ENCODE results near the gene ORC6.

The ORC6 gene

GRCh38 chr16:46701615-46702014 lies 12.2 kb downstream of the ORC6 start:
- no peak for DNase-seq (ENCODE audit: low spot score)

DNA sequence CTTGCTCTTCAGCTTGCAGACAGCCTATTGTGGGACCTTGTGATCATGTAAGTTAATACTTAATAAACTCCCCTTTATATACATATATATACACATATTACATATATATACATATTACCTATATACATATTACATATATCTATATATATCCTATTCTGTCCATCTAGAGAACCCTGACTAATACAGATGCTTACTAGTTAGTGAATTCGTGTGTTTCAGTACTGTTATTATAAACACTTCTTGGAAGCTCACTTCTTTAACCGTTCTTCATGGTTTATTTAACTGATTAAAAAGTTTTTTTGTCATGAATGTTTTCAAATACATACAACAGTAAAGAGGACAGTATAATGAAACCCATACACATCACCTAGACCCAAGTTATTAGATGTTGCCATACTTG lies 12.6 kb downstream of the ORC6 start:
- no peak for DNase-seq (ENCODE audit: low spot score)

DNA sequence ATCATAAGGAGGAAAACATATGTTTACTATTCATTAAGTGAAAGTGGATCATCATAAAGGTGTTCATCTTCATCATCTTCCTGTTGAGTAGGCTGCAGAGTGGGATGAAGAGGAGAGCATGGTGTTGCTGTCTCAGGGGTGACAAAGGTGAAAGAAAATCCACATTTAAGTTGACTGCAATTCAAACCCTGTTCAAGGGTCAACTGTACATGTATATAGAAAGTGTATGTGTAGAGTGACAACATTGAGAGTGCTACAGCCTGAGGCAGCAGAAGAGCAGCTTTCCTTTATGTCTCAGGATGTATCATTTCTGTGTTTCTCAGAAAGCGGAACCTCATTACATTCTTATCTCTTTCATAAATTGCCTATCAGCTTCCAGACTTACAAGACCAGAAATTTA lies 17.2 kb downstream of the ORC6 start:
- no peak for DNase-seq (ENCODE audit: low spot score)

- DNase-seq (ENCODE audit: low spot score), result no peak
These were observed 20.1 kb downstream of the ORC6 start for GRCh38 chr16:46709469-46710005.

GRCh38 chr16:46711106-46712058 lies 21.9 kb downstream of the ORC6 start:
- no peak for DNase-seq (ENCODE audit: low spot score)

GRCh38 chr16:46712911-46713310 lies 23.5 kb downstream of the ORC6 start:
- no peak for DNase-seq (ENCODE audit: low spot score)

DNA sequence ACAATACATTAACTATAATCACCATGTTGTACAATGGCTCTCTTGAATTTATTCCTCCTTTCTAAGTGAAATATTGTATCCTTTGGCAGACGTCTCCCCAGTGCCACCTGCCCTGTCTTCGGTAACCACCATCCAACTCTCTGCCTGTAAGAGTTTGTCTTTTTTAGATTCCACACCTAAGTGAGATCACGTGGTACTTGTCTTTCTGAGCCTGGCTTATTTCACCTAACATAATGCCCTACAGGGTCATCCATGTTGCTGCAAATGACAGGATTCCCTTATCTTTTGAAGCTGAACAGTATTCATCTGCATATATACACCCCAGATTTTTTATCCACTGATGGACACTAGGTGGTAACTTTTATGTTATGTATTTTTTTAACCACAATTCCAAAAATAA lies 24.2 kb downstream of the ORC6 start:
- no peak for DNase-seq (ENCODE audit: low spot score)

- no peak for DNase-seq (ENCODE audit: low spot score)
These were observed 25.5 kb downstream of the ORC6 start for GRCh38 chr16:46714797-46715591.

- DNase-seq (ENCODE audit: low spot score), result no peak
These were observed 26.4 kb downstream of the ORC6 start for GRCh38 chr16:46715769-46716305.

GRCh38 chr16:46717692-46718091 lies 28.2 kb downstream of the ORC6 start:
- DNase-seq (ENCODE audit: low spot score), result no peak

GRCh38 chr16:46718214-46718613 lies 28.8 kb downstream of the ORC6 start:
- DNase-seq (ENCODE audit: low spot score), result no peak

DNA sequence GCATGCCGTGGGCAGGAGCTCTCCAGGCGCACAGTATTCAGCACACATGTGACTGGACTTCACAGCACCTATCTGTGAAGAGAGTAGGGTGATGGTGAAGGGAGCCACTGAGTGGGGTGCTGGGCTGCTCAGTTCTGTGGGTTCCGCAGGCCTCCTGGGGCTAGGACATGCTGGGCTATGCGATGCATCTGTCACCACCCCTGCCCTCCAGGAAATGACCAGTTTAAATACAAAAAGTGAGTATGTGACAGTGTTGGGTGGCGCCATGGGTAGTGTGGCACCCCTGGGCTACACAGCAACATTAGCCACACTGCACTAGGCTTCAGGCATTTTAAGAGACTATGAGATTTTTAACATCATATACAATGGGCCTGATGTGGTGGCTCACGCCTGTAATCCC lies 30.1 kb downstream of the ORC6 start:
- DNase-seq (ENCODE audit: low spot score), result no peak

GRCh38 chr16:46720619-46721018 lies 31.2 kb downstream of the ORC6 start:
- no peak for DNase-seq (ENCODE audit: low spot score)

DNA sequence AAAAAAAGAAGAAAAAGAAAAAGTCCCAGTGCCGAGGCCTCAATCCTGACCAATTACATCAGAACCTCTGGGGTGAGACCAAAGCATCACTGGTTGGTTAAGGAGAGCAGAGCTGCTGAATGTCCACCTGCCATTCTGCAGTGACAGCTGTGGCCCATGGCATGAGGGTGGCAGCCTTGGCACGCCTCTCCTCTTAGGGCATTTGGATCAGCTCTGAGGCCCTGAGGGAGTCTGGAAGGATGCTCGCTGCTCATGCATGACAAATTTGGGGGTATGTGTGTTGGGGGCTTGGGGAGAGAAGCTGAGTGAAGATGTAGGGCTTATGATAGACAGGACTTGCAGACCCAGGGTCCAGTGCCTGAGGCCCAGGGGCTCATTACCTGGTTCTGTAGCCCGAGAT lies 32.4 kb downstream of the ORC6 start:
- DNase-seq (ENCODE audit: low spot score), result no peak

DNA sequence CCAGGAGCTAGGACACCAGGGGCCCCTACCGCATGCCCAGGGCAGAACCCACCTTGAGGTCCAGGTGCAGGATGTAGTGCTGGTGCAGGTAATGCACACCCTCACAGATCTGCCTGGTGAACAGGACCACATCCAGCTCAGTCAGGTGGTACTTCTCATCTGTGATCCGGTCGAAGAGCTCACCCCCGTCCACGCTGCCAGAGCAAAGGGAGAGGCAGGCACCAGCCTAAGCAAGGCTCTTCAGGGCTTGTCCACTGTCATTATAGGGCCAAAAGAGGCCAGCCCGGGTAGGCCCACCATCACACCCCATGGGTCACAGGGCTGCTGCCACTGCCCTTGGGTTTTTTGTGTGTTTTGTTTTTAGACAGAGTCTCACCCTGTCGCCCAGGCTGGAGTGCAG lies 37.7 kb downstream of the ORC6 start:
- DNase-seq (ENCODE audit: low spot score), result no peak

- DNase-seq (ENCODE audit: low spot score), result no peak
These were observed 38.2 kb downstream of the ORC6 start for GRCh38 chr16:46727630-46728029.

DNA sequence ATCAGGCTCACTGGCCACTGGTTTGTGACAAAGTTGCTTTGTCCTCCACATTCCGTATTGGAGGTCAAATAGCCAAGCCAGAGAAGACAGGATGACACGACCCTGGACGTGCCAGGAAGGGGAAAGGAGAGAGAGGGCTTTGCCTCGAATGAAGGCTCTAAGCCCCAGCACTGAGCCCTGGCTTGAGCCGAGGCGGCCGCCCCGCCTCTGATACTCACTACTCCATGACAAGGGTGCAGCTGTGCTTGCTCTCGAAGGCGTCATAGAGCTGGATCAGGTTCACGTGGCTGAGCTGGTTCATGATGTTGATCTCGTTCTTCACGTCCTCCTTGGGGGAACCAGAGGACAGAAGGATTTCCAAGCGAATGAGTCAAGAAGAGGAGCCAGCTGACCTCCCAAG lies 39.3 kb downstream of the ORC6 start:
- no peak for DNase-seq (ENCODE audit: low spot score)

DNA sequence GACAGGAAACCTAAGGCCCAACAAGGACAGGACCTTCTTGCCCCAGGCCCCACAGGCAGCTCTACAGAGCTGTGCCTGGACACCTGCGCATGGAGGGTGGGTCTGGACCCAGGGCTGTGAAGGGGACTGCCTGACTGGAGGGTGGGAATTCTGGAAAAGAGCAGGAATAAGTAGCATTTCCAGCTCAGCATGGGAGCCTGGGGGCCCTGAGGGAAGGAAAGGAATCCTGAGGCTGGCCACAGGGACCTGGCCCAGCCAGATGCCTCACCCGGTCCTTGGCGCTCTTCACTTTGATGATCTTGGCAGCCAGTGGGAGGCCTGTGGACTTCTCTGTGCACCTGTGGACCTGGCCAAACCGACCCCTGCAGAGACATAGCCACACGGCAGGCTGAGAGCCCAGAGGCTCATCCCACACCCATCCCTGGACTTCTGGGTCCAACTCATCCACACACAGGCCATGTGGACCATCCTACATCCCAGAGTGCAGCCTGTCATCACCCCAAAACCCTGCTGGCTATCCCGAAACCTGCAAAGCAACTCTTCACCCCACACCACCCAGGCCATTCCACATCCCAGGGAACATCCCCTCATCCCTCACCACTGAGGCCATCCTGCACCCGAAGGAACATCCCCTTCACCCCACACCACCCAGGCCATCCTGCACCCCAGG lies 40.0 kb downstream of the ORC6 start:
- DNase-seq (ENCODE audit: low spot score), result no peak

- DNase-seq (ENCODE audit: low spot score), result no peak
These were observed 40.7 kb downstream of the ORC6 start for GRCh38 chr16:46730126-46730525.

- no peak for DNase-seq (ENCODE audit: low spot score)
These were observed 41.6 kb downstream of the ORC6 start for GRCh38 chr16:46730801-46731690.
